GM03348 (cell line): ENCODE results near the gene DEUP1.
A peak's percentile ranks its signal among the peaks of the same experiment; 100 is the strongest.

Source experiments
- DNase-seq: peaks from one replicate; pipeline ENCODE4 v3.0.0; 2012; ENCODE audit warnings: low spot score

The DEUP1 gene

GRCh38 chr11:93478841-93479240 is 148.3 kb downstream of the DEUP1 start:
- no peak for DNase-seq

GRCh38 chr11:93480256-93480655 is 149.7 kb downstream of the DEUP1 start:
- DNase-seq: no peak

GRCh38 chr11:93480756-93481155 is 150.2 kb downstream of the DEUP1 start:
- DNase-seq: no peak

- DNase-seq: no peak
Observed at GRCh38 chr11:93481279-93481678, 150.7 kb downstream of the DEUP1 start.

- DNase-seq: no peak
Observed at GRCh38 chr11:93481696-93482095, 151.2 kb downstream of the DEUP1 start.

DNA sequence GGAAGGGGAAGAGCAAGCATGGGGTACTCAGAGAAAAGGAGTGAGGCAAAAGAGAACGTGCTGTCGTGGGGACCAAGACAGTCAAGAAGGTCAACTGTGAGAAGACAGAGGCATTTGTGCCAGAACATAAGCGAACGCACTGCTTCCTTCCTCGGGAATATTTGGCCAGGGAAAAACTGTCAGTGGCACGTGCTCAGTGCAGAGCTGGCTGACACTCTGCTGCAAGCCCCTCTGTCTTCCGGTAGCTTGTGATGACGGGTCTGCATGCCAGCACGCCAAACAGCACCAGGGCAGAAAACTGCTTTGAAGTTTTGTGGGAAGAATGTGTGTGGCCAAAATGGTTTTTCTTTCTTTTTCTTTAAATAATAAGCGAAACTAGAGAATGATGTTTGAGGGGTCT is 152.0 kb downstream of the DEUP1 start:
- DNase-seq: no peak

- DNase-seq: peak; percentile 68
Observed at GRCh38 chr11:93484716-93485115, 154.2 kb downstream of the DEUP1 start.

- no peak for DNase-seq
Observed at GRCh38 chr11:93485983-93486382, 155.4 kb downstream of the DEUP1 start.

- DNase-seq: no peak
Observed at GRCh38 chr11:93487032-93487483, 156.5 kb downstream of the DEUP1 start.
